Ammon's horn (tissue), 1 donor: Measurements from ENCODE around the gene FHIT.

ENCODE experiments used
- DNase-seq: peaks from one replicate; pipeline ENCODE4 v3.0.0-alpha.2; 2016; ENCODE audit warnings: low spot score

Gene FHIT

DNA sequence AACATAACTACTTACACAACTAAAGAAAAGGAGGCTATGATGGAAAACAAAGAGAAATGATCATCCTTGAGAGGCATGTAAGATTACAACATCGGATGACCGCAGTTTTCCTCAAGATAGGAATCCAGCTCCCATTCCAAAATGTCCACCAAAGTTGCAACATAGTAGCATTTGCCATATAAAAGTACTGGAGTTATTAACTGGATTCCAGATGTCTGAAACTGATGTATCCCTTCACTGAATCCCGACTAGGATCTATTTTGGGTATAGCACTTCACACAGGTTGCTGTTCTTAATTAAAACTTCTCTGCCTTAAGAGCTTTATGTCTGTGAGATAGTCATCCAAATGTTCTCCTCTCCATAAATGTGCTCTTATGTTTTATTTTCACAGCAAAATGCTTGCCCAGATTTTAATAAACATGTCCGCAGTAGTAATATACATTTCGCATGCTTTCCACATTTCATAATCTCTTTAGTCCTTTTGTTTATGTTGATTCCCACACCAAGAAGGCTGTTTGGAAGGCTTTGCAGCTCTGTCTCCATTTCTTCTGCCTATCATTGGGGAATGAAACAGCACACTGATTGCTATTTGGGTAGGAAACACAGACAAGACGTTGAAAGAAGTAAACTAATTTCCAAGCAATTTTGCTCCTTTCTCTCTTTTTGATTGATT lies 1484.9 kb downstream of the FHIT start:
- no peak for DNase-seq

DNA sequence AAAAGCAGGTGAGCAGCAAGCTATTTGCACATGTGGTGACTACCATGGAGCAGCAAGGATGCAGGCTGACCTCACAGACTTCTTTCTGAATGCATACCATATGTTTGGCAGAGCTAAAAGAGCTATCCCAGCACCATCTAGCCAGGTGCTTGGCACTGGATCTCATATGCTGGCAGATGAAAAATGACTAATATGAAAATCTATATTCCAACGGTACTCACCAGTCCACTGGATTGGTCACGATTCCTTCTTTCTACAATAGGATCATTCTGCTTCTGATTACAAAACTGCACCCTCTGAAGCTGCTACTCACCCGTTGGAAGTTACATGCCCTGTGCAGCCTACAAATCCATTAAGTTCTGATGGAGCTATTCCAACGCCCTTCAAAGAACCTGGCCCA lies 1487.1 kb downstream of the FHIT start:
- no peak for DNase-seq

DNA sequence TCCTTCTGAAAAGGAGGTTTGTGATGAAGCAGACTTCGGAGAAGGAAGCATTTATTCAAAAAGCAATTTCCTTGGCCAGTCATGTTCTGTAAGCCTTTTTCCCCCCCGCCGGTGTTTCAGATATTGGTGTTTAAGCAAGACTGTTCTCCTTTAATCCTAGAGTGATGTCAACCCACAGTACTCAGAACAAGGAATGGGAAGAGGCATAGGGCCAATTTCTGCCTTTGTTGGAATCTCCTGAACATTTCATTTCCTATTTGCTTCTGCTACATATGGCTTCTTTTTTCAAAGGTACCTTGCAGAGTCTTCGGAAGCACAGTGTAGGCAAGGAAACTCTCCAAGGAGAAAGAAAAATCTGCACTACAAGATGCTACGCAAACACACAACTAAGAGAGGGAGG lies 1488.3 kb downstream of the FHIT start:
- no peak for DNase-seq

DNA sequence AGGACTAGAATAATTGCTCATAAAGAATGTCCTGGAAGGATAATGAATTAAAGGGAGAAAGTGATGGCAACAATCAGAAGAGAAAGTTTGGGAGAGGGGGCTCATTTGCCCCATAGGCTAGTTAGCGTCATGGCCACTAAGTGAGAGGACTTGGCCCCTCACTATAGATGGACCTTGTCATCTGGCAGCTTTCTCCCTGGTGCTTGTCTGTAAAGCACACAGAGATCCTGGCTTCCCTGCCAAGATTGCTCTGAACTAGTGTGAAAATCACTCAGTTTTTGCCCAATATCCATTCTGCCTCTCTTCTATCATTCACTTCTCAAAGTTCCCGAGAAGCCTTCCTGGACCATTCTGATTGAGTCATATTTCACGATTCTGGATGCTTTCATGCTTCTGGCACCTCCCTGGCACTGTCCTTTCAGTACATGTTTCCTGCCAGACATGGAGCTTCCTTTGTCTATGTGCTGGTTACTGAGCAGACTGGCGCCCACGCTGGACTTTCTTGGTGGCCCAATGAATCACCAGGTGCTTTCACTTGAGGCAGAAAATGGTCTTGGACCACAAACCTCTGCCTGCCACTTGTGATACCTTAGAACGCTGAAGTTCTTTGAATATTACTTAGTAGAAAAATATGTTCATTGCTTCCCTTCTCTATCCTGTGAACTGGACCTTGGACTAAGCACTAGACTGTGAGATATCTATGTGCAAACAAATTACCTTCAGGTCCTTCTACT lies 1491.8 kb downstream of the FHIT start:
- DNase-seq, result no peak

DNA sequence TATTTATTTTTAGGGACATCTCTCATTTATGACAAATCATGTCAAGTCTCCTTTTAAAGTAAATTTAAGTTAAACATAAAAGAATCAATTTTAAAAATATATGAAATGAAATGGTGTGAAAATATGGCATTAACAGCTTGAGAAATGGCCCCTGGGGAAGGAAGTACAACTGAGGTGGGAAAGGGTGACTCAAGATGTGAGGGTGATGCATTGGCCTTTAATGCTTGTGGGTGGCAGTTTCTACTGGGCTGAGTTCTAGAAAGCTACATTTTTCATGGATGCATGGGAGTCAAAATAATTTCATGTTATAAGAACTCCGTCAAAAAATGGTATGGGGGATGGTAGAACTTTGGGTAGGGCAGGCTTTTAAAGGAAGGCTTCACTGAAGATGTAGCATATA lies 1492.6 kb downstream of the FHIT start:
- no peak for DNase-seq

DNA sequence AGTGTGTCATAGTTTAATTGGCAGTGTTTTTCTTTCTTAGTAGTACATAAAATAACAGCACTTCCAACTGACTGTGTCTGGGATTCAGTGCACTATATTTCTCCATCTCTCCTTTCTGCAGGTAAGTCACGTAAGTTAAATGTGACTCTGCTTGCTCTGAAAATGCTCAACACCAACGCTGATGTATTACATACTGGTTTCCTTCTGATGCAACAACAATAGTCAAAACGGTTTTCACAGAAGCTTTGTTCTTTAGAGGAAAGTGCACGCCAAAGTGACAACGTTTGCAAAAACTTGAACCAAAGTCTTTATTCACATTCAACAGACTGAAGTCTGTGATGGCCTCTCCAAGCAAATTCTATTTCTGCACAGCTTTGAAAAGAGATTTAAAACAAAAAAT lies 1494.3 kb downstream of the FHIT start:
- no peak for DNase-seq

DNA sequence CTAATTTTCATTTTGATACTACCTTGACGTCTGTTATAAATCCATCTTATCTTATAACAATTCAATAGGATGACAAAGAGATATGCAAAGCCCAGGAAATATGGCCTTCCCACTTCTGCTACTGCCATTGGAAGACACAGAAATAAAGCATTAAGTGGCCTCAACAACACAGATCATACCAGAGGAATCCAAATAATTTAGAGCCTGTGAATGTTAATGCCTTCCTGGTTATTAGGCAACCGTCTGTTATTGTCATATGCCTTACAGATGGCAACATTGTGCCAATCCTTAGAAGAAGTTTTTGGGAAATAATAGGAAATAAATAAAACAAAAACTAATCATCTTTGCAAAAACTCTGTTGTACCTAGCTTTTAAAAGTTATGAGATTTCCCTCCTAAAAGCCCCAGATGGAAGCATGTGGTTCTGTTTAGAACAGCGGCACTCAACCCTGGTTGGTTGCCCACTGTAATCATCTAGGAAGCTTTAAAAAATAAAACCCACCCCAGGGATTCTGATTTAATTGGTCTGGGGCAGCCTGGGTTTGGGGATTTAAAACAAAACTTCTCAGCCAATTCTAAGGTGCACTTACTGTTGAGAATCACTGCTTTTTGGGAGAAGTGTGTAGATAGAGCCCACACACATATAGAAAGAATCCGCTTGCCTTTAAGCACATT lies 1496.7 kb downstream of the FHIT start:
- DNase-seq, result no peak

DNA sequence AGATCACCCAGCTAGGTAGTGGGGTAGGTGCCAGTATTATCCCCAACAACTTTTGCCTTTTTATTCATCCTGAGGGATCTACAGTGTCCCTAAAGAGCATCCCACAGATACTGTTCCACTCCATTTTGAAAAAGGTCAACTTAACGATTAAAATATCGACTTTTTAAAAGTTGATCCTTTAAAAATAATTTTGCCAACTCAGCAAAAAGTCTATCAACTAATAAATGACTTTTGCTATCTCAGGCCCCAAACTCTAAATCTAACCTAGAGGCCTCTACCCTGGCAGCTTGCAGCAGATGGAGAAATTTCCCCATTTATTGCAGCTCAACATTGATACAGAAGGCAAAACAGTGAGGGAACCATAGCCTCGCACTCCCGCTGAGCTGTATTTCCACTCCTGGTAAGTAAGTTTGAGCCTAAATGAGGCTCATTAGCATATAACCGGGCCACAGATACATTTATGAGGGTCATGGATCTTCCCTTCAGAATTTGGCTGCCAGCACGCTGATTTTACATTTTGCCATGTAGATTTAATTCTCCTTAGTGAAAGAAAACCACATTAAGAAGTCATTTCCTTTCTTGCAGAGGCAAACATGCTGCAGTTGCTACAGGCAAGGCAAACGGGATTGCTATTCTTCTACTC lies 1497.3 kb downstream of the FHIT start:
- DNase-seq, result no peak

DNA sequence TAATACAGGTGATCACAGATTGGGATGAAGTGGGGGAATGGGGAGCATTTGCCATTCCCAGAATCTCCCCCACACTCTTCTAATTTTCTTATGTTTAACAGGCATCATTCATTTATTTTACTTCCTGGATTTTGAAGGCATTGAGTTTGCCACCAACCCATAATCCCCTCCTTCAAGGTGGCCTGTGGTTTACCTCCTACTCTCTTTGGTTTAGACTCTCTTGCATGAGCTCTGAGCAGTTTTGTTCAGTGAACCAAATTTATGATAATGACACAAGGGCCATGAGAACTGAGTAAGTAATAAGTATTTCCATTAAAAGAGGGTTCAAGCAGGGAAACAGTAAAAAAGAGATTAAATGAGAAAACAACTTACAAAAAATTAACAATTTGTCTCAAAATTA lies 1498.3 kb downstream of the FHIT start:
- DNase-seq, result no peak

DNA sequence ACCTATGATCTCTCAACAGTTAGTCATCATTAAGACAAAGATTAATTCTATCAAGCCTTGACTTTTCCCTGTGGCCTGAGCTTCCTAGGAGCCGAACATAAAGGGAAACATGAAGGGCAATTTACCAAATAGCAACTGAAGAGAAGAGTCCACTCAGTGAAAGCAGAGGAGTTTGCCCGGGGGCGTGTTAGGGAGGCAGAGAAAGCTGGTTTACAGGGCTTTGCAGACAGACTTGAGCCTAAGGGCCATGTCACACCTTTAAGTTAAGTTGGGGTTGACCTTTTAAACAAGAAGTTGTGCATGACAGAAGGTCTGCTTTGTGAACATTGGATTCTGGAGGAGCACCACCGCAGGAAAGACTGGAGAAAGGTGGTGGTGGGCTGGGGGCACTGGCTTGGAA lies 1499.6 kb downstream of the FHIT start:
- no peak for DNase-seq

DNA sequence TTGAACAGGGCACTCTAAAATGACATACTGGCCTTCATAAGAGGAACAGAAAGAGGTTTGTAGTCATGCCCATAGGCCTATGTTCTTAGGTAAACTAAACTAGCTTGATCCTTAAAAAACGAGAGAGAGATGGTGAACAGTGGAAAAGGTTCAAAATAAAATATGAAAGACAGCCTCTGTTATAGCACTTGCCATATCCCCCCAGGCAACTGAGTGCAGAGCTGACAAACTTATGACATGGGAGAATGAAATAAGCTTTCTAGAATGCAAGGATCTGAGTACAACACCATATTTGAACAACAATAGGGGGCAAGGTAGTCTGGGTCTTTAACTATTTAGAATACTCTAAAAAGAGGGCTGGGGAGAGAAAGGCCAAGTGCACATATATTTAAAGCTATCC lies 1500.9 kb downstream of the FHIT start:
- no peak for DNase-seq

DNA sequence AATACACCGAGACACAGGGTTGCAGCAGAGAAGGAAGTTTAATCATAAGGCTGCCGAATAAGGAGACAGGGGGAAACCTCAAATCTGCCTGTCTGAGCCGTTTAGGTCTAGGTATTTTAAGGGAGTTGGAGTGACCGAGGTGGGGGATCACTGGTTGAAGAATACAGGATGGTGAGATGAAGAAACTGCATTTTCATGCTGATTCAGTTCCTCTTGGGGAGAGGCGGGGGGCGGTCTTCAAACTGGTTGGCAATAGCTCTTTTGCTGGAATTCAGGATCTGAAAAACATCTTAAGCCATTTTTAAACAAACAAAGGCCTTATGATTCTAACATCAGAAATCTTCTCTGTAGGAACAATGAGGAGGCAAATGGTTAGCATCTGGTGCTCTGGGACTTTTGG lies 1502.0 kb downstream of the FHIT start:
- no peak for DNase-seq

DNA sequence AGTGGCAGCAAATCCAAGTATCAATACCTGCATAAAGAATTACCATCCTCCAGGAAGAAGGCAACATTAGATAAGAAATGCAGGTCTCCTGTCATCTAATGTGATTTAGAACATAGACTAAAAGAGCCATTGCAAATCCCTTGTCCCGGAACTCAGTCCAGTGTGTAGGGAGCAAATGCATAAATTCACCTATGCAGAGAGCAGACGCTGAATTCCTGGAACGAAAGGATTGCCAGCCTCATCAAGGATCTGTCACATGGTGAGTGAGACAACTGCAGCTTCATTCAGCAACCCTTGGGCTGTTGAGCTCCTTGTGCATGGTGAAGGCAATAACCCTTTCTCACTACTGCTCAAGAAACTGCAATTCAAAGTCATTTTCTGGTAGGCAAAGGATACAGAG lies 1504.7 kb downstream of the FHIT start:
- no peak for DNase-seq

DNA sequence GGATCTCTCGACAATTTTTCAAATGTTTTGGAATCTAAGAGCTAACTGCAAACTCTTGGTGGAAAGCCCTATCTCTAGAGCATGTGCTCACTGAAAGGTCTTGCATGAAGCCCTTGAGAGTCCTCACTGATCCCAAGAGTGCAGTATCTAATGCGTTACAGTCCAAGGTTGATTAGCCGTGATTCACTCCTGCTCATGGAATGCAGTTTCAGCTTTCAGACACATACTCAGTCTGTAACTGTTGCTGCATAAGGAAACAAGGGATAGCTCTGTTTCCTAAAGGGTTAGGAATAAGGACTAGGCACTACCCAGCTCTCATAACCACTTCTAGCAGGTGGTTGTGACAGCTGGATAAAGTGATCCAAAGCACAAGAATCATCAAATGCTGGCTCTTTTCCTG lies 1514.0 kb downstream of the FHIT start:
- DNase-seq, result no peak

DNA sequence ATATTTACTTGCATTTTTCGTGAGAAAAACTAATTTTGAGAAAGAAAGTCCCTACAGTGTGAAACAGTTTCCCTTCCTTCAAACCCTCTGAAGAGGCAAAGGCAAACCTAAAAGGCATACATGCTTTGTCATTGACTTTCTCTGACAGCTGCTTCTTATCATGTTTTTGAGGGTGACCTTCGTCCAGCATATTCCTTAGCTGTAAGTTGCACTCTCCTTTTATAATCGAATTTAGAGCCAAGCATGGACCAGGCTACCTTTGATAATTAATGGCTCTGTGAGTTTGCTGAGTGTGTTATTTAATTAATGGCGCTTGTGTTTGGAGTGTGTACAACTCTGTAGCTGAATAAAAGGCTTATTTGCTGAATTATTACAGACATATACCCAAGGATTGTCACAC lies 1517.2 kb downstream of the FHIT start:
- no peak for DNase-seq

DNA sequence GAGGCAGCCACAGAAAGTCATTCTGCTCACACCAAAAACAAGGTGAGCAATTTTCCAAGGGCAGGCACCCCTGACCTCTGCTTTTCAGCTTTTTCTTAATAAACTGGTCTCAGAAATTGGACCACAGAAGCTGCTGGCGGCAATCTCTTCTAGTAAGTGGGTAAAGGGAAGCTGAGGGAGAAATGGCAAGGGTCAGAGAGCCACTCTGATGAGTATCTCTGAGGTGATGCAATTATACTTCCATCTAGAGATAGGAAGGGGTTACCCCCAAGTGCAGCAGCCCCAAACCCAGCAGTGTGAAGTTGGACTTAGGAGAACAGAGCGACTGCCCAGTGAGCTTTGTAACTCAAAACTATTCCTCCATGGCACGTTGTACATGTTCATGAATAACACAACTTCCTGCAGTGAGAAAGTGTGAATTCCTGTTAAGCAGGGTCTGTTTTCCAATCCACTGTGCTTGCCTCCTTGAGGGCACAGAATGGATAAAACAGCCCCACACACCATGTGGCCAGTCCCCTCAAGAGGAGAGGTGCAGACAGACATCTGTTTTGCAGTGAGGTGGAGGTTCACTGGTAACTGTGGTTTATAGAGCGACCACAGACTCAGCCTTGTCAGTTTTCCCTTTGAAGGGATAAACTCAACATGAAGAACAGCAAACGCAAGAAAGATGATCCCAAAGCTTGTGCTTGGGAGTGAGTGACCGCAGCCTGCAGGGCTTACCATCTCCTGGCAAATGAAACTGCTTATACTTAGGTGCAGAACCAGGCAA lies 1518.0 kb downstream of the FHIT start:
- DNase-seq, result no peak

DNA sequence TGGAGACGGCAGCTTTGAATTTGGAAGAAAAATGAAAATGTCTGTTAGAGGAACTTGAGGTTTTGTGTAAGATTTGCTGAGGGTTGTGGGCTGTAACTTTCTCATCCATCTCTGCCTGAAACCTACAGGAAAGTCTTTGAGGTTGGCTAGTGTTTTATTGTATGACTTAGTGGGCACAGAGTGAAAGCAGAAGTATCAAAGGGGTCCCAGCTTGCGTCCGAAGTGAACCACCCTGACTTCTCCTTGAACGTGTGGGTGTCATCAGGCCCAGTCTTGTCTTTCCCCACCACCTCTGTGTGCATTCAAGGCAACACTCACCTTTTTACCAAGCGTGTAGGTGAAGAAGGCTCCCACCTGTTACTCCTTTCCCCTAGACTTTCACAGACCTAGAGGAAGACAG lies 1519.3 kb downstream of the FHIT start:
- no peak for DNase-seq

DNA sequence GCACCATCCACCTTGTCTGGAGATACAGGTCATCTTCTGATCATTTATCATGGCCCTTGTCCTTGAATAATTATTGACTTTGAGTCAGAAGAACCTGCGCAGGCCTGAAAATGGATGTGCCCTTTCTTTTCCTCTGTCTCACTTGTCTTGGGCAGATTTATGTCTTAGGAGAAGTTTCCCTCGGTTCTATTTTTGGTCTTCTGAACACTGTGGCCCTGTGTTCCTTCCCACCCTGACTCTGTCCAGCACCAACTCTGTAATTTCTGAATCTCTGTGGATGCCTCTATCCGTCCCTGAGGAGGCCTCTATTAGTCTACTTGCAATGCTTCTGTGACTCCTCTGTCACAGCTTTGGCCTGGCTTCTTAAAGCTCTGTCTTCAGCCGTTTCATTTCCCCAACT lies 1520.7 kb downstream of the FHIT start:
- no peak for DNase-seq

DNA sequence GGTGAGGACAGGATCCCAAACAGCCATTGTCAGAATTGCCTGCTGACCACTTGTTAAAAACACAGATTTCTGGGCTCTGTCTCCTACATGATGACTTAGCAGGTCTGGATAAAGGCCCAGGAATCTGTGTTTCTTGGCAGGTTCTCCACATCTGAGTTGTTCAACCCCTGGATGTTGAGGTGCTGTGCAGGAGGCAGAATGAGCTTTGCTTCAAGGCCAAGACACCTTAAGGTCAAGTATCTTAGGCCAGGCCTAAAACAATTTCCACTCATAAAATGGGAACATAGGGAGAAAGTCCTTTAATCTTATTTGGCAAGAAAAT lies 1522.7 kb downstream of the FHIT start:
- DNase-seq, result no peak

DNA sequence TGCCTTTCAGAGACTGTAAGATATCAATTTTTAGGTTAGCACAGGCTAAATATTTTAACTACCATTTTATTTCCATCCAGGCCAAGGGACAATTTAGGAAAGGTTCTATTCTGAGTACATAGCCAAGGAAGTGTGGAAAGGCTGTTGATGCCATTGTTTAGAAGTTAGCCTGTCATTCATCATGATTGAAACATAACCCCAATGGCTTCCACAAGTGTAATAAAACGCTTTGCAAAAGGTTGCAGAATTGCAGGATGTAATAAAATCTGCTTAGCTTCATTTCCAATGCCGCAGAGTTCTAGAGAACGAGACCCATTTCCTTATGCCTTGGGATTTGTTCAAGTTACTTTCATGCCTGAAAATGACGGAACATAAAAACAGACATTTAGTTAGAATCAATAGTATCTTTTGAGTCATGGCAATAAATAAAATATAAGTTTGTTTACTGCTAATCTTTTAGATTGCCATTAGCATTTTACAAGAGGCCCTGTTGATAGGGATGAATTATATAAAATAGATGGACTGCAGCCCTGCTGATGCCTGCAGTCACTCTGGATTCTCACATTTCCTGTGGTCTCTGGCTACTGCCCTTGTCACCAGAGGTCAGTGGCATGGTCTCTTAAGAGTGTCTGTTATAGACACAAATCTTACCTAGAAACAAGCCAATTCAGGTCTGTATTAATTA lies 1523.2 kb downstream of the FHIT start:
- DNase-seq, result no peak

DNA sequence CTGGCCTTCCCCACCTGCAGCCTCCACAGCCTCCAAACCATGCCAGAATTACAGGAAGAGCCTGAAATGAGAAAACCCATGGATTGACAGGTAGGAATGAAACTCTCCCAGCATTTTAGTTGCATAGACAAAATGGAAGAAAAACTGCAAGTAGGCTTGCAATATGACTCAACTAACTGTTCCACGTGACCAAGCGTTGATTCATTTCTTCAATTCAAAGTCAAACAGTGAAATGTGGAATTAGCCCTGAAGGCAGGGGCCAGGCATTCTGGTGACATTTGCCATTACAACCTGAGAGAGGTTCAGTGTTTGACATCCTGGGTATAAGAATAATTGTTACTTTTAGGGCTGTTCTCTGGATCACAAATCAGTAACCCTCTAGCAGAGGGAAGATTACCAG lies 1525.0 kb downstream of the FHIT start:
- no peak for DNase-seq

DNA sequence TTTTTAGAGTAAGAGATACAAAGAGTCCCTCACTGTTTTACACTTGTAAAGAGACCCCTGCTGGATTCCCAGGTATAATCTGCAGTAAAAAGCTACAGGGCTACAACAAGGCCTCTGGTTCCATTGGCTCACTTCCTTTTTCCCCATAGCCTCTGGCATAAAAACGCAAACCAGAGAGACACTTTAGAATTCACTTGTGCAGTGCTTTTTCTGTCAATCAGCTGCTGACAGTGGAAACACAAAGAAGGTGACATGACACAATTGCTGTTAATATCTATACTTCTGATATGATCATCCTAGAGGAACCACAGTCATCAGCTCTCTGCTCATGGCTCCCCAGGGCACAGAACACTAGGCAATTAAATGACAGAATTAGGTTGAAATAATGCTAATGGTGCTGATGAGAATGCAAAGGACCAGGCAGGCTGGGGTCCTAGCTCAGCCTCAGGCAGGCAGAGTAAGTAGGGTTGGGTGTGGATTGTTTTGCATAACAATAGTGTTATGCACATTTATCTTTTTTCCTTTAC lies 1533.5 kb downstream of the FHIT start:
- no peak for DNase-seq
